Sigmoid colon (tissue), 4 donors: ENCODE results near the gene FASTK.
"Not testable (repeated sequence)": the region's sequence is repeated elsewhere in the genome, so short reads cannot be mapped to it uniquely, and the experiment has no call there.

ENCODE experiments used
- EP300 ChIP-seq, 4 donors: sonication (generic); formaldehyde crosslinking; IDR thresholded peaks; one replicate each; pipeline ENCODE4 v1.6.1; 2017; ENCODE audit warnings: antibody characterized with exemption in 4 of 4
- POLR2A ChIP-seq, 2 donors: fragments of 450-650 bp; IDR thresholded peaks; one replicate each; pipeline ENCODE4 v1.6.1; 2016; ENCODE audit warnings: antibody characterized with exemption in 2 of 2, mild to moderate bottlenecking in 2 of 2, moderate library complexity in 2 of 2
- POLR2AphosphoS5 ChIP-seq, 4 donors: sonication (generic); formaldehyde crosslinking; IDR thresholded peaks; one replicate each; pipeline ENCODE4 v1.6.1; 2017; ENCODE audit warnings: antibody characterized with exemption in 4 of 4
- TF ChIP-seq, protein P1 (sequence below), 4 experiments: fragments of 450-650 bp in 3 of 4; fragments of 200-600 bp in 1 of 4; IDR thresholded peaks; one replicate each; pipeline ENCODE4 v1.5.1; 2016 to 2019; ENCODE audit warnings: antibody characterized with exemption in 4 of 4, mild to moderate bottlenecking in 3 of 4, moderate library complexity in 2 of 4

DNA sequence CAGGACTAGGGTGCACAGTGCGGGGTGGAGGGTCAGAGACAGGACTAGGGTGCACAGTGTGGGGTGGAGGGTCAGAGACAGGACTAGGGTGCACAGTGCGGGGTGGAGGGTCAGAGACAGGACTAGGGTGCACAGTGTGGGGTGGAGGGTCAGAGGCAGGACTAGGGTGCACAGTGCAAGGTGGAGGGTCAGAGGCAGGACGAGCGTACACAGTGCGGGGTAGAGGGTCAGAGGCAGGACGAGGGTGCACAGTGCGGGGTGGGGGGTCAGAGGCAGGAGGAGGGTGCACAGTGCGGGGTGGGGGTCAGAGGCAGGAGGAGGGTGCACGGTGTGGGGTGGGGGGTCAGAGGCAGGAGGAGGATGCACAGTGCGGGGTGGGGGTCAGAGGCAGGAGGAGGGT lies 37.2 kb downstream of the FASTK start:
- TF ChIP-seq, protein P1, sequence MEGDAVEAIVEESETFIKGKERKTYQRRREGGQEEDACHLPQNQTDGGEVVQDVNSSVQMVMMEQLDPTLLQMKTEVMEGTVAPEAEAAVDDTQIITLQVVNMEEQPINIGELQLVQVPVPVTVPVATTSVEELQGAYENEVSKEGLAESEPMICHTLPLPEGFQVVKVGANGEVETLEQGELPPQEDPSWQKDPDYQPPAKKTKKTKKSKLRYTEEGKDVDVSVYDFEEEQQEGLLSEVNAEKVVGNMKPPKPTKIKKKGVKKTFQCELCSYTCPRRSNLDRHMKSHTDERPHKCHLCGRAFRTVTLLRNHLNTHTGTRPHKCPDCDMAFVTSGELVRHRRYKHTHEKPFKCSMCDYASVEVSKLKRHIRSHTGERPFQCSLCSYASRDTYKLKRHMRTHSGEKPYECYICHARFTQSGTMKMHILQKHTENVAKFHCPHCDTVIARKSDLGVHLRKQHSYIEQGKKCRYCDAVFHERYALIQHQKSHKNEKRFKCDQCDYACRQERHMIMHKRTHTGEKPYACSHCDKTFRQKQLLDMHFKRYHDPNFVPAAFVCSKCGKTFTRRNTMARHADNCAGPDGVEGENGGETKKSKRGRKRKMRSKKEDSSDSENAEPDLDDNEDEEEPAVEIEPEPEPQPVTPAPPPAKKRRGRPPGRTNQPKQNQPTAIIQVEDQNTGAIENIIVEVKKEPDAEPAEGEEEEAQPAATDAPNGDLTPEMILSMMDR (IDR thresholded peaks at IDR 0.05), result not testable (repeated sequence)
- not testable (repeated sequence) for TF ChIP-seq POLR2AphosphoS5, POLR2A, EP300 (IDR thresholded peaks at IDR 0.05)
